OCI-M2 (cell line): Measurements from ENCODE around the gene VIL1.

ENCODE experiments used
- DNase-seq: peaks from one replicate; lab custom pipeline; 2025; ENCODE audit not compliant: unreplicated experiment; lab: John Stamatoyannopoulos, UW

VIL1 gene

DNA sequence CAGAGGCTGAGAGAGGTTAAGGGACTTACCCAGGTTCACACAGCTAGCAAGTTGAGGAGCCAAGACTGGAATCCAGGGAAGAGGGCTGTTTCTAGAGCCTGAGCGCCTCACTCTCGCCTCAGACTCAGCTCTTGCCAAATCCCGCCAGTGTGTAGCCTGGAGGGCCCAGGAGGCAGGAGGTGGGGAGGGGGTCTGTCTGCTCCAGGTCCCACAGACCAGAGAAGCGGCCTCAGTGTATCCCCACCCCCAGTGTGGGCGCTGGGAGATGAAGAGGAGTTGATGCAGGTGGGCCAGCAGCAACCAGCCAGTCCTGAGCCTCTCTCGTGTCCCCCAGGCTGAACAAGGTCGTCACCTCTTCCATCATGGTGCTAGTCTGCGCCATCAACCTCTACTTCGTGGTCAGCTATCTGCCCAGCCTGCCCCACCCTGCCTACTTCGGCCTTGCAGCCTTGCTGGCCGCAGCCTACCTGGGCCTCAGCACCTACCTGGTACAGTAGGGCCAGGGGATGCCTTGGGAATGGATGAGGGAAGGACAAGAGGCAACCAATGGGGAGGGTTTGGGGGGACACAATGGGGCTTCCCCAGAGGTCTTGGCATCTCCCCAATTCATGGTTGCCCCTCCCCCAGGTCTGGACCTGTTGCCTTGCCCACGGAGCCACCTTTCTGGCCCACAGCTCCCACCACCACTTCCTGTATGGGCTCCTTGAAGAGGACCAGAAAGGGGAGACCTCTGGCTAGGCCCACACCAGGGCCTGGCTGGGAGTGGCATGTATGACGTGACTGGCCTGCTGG, 24.4 kb upstream of the VIL1 start:
- DNase-seq = no peak

DNA sequence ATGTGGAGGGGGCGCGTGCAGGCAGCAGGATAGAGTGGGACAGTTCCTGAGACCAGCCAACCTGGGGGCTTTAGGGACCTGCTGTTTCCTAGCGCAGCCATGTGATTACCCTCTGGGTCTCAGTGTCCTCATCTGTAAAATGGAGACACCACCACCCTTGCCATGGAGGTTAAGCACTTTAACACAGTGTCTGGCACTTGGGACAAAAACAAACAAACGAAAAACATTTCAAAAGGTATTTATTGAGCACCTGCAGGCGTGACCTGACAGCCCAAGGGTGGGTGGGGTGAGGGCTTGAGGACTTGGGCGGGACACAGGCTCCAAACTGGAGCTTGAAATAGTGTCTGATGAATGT, 23.9 kb upstream of the VIL1 start:
- DNase-seq = no peak

DNA sequence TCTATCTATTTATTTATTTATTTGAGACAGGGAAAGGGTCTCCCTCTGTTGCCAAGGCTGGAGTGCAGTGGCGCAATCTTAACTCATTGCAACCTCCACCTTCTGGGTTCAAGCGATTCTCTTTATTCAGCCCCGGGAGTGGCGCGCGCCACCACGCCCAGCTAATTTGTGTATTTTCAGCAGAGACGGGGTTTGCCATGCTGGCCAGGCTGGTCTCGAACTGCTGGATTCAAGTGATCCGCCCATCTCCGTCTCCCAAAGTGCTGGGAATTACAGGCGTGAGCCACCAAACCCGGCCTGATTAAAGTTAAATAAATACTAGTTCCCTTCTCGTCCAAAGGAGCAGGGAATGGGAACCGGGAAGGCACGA, 23.5 kb upstream of the VIL1 start:
- DNase-seq = no peak

DNA sequence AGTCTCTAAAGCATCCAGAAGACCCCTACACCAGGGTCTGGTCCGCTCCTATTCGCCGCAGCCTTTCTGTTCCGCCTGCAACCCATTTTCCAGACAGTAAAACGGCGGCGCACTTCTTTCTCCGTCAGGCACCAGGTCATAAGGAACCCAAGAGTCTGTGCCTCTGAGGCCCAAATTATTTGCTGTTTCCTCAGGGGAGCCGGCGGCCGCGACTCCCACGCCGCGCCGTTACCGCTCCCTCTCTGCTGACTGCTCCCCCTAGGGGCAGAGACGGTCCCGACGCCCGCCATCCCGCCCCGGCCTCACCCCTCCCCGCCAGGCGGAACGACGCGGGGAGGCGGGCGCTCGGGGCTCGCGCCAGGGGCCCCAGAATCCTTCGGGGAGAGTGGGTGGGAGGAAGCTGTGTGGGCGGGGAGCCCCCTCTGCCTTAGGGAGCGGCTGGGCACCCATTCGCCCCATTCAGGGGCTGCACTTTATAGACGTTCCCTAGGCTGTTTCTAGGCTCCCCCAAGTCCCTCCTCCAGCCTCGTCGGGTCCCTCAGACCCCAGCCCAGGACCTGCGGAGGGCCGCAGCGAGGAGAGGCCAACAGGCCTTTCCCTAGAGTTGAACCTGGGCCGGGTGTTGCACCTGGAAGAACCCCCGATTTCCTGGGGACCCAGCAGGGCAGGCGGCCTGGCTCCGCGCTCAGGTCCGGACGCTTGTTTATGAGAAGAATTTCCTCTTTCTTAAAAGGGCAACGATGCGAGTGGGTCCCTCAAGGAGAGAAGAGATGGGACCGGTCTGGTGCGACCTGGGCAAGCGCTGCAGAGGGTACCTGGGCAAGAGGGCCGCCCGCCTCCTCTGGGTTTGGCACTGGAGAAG, 22.9 kb upstream of the VIL1 start:
- DNase-seq = peak; percentile 85

DNA sequence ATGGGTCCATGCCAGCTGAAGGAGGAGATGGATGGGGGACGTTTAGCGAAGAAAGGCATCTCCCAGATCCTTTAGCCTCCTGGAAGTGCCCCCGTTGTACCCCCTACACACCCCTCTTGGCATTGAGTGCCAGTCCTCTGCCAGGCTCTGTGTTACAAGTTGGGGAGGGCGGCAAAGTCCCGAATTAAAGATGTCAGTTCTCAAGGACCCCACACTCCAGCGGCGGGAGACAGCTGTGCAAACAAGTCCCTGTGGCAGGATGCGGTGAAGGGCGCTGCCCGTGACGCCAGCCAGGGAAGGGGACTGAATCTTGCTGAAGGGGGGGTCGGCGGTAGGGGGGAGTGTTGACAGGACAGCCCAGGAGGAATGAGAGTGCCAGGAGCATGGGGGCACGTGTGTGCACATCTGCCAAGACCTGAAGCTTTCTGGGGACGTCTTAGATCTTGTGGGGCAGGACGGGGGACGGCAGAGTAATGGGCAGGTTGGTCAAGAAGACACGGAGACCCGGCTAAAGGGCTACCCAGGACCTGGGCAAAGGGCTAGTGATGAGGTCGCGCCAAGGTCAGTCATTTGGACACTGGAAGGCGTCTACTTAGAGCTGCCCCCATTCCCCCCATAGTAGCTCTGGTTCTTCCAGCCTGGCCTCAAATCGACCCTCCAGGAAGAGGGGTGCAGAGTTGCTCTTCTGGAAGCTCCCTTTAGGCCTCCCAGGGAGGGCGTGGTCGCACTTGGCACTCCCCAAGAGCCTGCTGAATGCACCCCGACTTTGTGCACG, 22.0 kb upstream of the VIL1 start:
- no peak for DNase-seq

DNA sequence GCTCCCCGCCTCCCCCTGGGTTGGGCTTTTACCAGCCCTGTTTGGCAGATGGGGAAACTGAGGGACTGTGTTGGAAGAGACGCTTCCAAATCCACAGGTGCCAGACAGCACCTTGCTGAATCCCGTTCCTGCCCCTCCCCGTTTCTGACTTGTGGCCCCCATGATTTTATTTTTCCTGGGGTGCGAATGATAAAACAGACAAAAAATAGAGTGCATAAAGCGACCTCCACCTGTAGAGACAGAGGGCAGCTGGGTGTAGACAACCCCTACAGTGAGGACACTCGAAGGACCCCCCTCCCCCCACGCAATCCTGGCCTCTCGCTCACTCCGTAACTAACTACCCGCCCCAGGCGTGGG, 21.5 kb upstream of the VIL1 start:
- DNase-seq = no peak

DNA sequence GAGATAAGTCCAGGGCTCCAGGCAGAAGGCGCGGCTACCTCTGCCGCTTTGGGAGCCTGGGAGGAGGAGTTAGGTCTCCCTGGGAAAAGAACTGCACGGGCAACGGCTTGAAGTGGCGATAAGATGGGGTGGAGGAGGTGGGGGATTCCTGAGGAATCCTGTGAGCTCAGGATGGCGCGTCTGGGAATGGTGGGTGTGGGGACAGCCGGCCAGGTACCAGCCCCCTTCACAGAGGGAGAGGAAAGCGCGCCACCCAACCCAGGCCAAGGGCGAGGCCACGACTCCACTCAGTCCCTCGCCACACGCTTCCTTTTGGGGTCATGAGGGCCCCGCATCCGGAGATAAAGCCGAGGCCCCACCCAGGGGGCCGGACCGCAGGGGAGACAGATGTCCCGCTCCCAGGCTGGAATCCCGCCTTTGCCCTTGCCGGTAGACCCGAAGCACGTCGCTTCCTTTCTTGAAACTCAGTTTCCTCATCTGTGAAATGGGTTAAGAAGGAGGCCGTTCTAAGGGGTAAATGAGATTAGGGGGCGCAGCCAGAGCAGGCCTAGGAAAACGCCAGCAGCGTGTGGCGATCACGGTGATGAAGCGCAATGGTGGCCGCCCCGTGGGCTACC, 21.0 kb upstream of the VIL1 start:
- peak; percentile 61 for DNase-seq

DNA sequence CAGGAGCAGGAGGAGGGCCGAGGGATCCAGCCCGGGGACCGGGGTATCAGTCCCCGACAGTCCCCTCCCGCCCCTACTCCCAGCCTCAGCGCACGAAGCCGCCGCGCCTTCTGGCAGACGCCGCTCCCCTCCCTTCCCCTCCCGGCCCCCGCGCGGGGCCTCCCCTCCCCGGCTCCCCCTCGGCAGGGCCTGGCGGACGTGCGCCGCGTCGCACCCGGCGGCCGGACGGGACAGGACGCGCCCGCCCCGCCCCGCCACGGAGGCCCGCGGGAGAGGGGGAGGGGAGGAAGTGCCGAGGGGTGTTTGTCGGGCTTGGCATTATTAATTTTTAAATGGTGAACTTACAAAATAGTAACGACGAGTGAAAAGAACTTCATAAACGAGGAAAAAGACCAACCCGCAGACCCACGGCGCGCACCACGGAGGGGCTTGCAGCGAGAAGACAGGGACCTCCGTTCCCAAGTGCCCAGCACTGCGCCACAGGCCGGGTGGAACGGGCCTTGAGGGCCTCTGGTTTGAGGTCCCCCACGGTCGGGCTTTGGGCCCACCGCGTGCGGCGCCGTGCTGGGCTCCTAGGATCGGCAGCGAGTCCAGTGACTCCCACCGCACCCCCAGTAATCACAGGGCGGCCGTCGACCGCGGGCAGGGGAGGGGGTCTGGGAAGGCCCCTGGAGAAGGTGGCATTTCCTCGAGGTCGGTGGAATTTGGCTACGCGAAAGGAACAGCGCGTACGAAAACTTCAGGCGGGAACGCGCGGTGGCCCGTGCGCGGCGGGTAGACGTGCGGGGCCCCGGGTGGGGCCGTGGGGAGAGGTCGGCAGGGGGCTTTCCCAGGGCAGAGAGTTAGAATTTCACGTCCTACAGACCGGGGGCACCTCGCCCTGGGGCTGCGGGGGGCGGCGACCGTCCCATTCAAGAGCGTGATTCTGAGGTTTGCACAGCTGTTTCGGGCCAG, 20.2 kb upstream of the VIL1 start:
- no peak for DNase-seq

DNA sequence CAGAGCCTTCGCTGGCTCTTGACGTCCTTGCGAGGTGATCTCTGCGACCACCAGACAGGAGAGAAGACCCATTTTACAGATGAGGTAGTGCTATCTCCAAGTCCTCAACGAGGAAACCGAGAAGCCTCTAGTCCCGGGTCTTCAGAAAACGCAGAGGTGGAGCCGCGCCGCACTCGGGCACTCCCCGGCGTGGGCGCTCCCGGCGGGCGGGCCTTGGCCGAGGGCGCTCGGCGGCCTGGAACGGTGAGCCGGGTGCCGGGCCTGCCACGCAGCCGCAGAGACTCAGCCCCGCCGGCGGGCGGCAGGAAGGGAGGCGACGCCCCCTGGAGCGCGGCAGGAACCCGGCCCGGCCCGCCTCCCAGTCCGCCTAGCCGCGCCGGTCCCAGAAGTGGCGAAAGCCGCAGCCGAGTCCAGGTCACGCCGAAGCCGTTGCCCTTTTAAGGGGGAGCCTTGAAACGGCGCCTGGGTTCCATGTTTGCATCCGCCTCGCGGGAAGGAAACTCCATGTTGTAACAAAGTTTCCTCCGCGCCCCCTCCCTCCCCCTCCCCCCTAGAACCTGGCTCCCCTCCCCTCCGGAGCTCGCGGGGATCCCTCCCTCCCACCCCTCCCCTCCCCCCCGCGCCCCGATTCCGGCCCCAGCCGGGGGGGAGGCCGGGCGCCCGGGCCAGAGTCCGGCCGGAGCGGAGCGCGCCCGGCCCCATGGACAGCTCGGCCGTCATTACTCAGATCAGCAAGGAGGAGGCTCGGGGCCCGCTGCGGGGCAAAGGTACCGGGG, 19.3 kb upstream of the VIL1 start, which contains the start of gene CTDSP1:
TSS of gene CTDSP1 (plus strand) at position 478 of the 776 bp plus-strand sequence. CDS start at position 701, 223 bp downstream.
- DNase-seq = no peak

DNA sequence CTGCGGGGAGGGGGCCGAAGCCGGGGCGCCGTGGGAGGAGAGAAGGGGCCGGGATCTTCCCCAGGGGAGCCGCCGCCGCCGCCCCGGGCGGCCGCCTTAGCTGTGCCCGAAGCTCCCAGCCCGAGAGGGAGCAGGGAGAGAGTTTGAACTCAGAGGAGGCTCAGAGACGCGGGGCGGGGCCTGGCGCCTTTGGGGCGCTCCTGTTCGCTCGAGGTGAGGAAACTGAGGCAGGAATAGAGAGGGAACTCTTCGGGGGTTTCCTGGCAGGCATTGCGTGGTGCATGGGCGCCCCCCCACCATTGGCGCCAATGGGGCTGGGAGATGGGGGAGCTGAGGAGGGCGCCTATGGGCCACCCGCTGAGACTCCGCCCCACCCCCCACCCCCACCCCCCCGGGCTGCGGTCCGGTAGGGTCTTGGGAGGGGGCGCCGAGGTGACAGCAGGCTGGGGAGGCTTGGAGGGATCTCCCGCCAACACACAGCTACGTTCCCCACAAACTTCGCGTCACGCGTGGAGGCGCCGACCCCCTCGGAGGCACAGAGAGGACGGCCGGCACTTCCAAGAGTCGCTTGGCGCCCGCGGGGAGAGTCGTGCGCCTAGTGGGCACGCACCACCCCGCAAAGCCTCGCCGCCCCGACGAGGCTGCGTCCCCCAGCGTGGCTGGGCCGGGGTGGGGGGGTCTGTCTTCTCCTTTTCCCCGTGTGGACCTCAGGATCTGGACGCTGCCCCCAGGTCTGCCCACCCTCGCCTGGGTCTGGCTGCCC, 18.6 kb upstream of the VIL1 start:
- DNase-seq = no peak

DNA sequence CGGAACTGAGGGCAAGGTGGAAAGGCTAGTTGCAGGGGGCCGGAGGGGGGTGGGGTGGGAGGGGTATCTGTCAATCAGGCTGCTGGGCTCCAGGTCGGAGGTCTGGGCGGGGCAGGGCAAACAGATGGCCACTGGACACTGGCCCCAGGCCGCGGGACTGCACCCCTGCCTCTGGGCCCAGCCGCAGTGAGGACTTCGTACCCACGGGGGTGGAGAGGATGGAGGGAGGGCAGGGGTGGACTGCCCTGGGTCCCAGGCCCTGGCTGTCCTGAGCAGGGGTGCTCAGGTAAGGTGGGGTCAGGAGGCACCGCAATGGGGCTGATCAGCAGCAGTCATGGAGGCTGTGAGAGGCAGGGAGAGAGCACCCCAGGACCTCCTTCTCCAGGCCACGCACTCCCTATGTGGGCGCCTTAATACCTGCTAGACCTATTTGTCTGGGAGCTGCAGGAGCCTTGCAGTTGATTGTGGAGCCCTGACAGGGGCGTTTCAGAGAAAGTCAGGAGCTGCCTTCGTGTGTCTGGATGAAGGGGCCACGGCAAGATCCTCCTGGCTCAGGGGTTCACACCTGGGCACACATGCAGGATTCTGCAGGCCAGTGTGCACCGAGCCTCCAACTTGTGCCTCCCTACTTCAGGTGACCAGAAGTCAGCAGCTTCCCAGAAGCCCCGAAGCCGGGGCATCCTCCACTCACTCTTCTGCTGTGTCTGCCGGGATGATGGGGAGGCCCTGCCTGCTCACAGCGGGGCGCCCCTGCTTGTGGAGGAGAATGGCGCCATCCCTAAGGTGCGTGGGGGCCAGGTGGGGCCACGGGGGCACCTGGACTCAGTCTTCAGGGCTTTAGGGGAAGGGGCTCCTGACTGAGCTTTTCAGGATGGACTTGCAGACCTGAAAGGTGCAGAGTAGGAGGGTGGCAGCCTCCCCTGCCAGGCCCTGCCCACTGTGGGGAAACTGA, 17.7 kb upstream of the VIL1 start:
- no peak for DNase-seq

DNA sequence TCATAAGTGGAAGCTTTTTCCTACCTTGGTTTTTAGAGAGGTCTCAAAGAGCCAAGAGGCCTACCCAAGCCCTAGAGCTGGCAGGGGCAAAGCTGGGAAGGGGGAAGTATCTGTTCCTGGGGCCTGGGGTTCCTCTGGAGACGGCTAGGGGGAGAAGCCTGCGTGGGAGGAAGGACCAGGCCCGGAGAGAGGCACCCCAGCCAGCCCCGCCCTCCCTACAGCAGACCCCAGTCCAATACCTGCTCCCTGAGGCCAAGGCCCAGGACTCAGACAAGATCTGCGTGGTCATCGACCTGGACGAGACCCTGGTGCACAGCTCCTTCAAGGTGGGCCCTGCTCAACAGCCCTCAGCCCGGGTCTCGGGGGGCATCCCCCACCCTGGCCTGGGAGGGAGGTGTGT, 17.0 kb upstream of the VIL1 start:
- no peak for DNase-seq

DNA sequence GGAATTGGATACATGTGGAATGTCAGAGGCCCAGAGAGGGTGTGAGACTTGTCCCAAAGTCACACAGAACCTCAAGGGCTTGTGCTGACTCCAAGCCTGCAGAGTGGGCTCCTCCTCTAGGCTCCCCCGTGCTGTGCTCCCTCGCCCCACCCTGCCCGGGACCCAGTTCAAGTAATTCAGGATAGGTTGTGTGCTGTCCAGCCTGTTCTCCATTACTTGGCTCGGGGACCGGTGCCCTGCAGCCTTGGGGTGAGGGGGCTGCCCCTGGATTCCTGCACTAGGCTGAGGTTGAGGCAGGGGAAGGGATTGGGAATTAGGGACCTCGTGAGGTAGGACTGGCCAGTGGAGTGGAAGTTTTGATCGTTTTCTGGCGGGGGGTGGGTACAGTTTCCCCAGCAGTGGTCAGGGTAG, 16.4 kb upstream of the VIL1 start:
- DNase-seq = no peak

DNA sequence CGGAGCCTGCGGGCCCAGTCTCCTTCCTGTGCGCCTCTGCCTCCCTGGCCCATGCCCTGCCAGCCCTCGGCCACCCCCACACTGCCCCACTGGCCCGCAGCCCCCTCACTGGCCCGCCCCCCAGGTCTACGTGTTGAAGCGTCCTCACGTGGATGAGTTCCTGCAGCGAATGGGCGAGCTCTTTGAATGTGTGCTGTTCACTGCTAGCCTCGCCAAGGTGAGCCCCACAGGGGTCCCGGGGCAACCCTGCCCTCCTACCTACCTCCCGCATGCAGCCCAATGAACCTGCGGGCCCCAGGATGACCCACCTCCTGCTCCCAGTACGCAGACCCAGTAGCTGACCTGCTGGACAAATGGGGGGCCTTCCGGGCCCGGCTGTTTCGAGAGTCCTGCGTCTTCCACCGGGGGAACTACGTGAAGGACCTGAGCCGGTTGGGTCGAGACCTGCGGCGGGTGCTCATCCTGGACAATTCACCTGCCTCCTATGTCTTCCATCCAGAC, 16.0 kb upstream of the VIL1 start:
- DNase-seq = no peak

DNA sequence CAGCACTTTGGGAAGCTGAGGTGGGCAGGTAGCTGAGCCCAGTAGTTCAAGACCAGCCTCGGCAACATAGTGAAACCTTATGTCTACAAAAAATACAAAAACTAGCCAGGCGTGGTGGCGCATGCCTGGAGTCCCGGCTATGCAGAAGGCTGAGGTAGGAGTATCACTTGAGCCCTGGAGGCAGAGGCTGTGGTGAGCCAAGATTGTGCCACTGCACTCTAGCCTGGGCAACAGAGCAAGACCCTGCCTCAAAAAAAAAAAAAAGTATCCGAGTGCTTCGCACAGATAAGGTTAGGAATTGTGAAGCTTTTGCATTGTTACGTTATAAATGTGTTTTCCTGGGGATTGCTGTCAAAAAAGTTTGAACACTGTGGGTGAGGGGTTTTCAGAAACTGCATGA, 15.1 kb upstream of the VIL1 start:
- DNase-seq = no peak

DNA sequence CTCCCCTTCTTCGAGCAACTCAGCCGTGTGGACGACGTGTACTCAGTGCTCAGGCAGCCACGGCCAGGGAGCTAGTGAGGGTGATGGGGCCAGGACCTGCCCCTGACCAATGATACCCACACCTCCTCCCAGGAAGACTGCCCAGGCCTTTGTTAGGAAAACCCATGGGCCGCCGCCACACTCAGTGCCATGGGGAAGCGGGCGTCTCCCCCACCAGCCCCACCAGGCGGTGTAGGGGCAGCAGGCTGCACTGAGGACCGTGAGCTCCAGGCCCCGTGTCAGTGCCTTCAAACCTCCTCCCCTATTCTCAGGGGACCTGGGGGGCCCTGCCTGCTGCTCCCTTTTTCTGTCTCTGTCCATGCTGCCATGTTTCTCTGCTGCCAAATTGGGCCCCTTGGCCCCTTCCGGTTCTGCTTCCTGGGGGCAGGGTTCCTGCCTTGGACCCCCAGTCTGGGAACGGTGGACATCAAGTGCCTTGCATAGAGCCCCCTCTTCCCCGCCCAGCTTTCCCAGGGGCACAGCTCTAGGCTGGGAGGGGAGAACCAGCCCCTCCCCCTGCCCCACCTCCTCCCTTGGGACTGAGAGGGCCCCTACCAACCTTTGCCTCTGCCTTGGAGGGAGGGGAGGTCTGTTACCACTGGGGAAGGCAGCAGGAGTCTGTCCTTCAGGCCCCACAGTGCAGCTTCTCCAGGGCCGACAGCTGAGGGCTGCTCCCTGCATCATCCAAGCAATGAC, 14.4 kb upstream of the VIL1 start:
- no peak for DNase-seq
